C1 segment of cervical spinal cord (tissue), 14 donors: ENCODE measurements around the gene S100P.

Source experiments
- DNase-seq, 14 donors: peaks; one replicate each; lab custom pipeline; 2025; lab: John Stamatoyannopoulos, UW

S100P gene

GRCh38 chr4:6673191-6673659 is 20.5 kb upstream of the S100P start:
- DNase-seq = peak in 2 of 14 donors; percentile 40 to 65

- DNase-seq = peak; percentile 66 to 96 (median 92)
Measured at GRCh38 chr4:6673660-6674499, 19.8 kb upstream of the S100P start.

- DNase-seq = peak in 1 of 14 donors; percentile 44
Measured at GRCh38 chr4:6674500-6675149, 19.1 kb upstream of the S100P start.

GRCh38 chr4:6676722-6677558 is 16.7 kb upstream of the S100P start:
- DNase-seq = no peak

- no peak for DNase-seq
Measured at GRCh38 chr4:6680372-6681034, 13.2 kb upstream of the S100P start.

- no peak for DNase-seq
Measured at GRCh38 chr4:6681191-6681590, 12.5 kb upstream of the S100P start.

GRCh38 chr4:6682862-6683590 is 10.7 kb upstream of the S100P start:
- DNase-seq = no peak

GRCh38 chr4:6684656-6685055 is 9.0 kb upstream of the S100P start:
- no peak for DNase-seq

GRCh38 chr4:6686104-6686787 is 7.4 kb upstream of the S100P start:
- no peak for DNase-seq

- DNase-seq = no peak
Measured at GRCh38 chr4:6687947-6688878, 5.5 kb upstream of the S100P start.

GRCh38 chr4:6688879-6689505 is 4.7 kb upstream of the S100P start:
- DNase-seq = no peak

- DNase-seq = no peak
Measured at GRCh38 chr4:6689506-6689960, 4.1 kb upstream of the S100P start.

- DNase-seq = no peak
Measured at GRCh38 chr4:6692379-6692778, 1.3 kb upstream of the S100P start.

GRCh38 chr4:6692806-6693205 is 872 bp upstream of the S100P start:
- no peak for DNase-seq

GRCh38 chr4:6694177-6694901 is 661 bp downstream of the S100P start:
- DNase-seq = no peak

GRCh38 chr4:6695660-6696610 is 2.3 kb downstream of the S100P start:
- no peak for DNase-seq

GRCh38 chr4:6696611-6697010 is 2.9 kb downstream of the S100P start:
- no peak for DNase-seq
